NCI-H146 treated with DMSO at 0.1 percent for 48 hours (cell line): ENCODE measurements around the gene CCDC197.
A peak's percentile ranks its signal among the peaks of the same experiment; 100 is the strongest.

Experiments
- DNase-seq: peaks from one replicate; lab custom pipeline; 2025; ENCODE audit not compliant: unreplicated experiment; lab: John Stamatoyannopoulos, UW

Gene CCDC197

DNA sequence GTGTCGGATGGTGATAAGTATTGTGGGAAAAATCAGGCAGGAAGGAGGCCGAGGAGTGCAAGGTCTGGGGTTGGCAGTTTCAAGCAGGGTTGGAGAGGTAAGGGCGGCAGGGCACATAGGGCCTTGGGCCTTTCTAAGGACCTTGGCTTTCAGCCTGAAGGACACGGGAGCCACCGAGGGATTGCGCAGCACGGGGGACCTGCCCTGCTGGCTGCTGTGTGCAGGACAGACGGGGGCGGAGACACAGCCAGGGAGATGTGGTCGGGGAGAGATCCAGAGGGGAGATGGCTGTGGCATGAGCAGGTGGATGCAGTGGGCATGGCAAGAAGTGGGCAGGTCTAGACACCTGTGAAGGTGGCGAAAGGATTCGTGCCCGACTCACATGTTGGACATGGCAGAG lies 43.7 kb downstream of the CCDC197 start:
- no peak for DNase-seq

DNA sequence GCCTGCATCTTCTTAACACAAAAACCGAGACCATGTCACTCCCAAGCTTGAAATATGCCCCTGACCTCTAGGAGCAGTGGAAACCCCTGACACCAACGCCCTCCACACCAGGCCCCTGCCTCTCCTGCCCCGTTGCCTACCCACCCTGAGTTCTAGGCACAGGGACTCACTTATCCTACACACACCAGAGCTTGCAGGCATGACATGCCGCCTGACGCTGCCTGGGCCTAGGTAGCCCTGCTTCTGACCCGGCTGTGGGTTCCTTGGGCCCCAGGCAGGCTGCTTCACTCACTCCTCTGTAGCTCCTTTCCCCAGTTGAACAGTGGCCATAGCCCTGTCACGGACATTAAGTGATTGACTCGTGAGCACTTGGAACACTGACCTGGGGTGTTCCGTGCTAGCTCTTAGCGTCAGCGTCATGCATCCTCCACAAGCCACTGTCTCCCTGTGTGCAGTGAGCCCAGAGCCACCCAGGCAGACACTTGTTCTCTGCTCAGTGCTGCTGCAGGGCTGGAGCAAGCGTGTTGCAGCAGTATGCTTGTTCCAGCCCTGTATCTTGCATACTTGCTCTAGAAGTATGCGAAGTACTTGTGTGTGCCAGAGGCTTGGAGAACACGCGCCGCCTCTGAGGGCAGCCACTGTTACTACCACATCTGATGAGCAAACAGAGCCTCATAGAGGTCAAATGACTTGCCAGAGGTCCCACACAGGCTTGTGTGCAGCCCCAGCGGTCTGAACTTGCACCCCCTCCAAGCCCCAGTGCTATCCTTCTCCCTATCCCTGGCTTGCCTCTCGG lies 44.6 kb downstream of the CCDC197 start:
- DNase-seq: no peak

- no peak for DNase-seq
Observed at GRCh38 chr14:94042433-94043091, 45.5 kb downstream of the CCDC197 start.

- DNase-seq: no peak
Observed at GRCh38 chr14:94043111-94043755, 46.1 kb downstream of the CCDC197 start.

DNA sequence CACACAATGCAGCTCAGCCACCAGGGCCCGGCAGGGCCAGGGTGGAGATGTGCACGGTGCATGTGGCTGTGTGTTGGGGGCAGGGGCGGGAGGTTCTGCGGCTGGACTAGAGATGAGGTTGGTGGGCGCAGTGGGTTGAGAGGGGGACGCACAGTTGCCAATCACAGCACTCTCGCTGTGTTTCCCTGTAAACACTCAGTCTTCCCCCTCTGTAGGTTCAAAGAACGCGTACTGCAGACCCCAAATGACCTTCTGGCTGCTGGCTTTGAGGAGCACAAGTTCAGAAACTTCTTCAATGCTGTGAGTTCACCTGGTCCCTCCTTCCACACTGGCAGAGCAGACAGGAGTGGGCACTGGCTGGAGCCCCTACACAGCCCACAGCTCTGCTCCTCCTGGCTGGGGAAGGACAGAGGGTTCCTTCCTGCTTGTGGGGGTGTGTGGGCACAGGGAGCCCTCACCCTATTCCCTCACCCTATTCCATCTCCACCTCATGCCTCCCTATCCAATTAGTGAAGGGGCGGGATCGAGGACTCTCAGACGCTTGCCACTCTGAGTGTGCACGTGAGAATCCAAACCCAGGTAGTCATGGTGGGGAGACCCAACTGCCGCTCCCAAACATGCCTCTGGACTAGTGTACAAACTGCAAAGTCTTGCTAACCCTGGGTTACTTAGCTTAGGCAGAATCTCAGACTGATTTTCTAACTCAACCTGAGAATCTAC lies 46.8 kb downstream of the CCDC197 start:
- DNase-seq: no peak

- no peak for DNase-seq
Observed at GRCh38 chr14:94044476-94045091, 47.5 kb downstream of the CCDC197 start.

DNA sequence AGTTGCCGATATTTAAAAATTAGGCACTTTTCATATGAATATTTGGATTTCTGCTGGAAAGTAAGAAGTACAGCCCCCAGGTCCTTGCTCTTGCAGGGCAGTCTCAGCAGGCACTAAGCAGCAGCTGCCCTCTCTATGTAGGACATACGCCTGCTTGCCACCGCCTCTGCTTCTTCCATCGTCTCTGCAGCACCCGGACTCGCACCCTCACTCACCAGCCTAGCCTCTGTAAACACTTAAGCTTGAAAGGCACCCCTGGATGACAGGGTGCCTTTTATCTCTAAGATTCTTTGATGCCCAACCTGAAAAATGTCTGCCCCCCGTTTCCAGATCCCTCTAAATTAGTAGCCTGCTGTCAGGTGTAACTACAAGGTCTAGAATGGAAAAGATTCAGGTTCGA lies 48.0 kb downstream of the CCDC197 start:
- no peak for DNase-seq

- no peak for DNase-seq
Observed at GRCh38 chr14:94045563-94046345, 48.7 kb downstream of the CCDC197 start.

DNA sequence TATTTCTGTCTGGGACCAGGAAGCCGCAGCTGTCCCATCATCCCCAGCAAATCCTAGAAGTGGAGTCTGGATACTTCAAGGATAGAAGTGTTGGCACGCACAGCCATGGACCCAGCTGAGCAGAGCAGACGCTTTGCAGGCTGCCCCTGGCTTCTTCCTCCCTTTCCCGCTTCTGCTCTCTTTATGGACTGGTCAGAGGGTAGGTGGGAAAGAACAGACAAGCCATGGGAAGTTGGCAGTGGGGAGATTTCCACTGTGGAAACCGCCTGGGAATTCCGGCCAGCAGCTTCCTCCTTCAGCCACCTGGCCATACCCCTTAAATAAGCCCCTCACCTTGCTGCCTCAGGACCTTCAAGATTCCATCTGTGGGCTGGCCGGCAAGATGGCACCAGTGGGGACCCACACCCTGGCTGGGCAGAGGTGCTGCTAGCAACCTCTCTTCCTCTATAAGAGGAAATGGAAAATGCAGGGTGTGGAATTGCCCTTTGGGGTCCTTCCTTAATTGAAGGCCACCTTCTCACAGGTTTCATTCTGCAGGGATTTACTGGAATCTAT lies 49.7 kb downstream of the CCDC197 start:
- no peak for DNase-seq

DNA sequence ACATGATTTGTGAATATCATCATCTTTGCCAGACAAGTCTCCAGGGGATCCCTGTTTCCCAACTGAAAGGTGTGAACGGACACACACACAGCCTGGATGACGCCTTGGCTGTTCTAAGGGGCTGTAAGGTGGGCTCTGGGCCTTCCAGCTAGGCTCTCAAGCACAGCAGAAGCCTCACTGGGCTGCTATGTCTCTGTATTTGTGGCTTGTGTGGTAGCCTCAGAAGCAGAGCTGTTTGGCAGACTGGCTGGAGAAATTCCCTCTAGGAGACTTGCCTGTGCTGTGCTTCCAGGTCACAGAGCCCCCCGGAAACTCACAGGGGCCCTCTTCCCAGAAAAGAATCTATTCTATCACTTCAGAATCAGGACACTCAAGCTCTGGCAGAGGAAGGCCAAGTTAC lies 50.5 kb downstream of the CCDC197 start:
- no peak for DNase-seq

DNA sequence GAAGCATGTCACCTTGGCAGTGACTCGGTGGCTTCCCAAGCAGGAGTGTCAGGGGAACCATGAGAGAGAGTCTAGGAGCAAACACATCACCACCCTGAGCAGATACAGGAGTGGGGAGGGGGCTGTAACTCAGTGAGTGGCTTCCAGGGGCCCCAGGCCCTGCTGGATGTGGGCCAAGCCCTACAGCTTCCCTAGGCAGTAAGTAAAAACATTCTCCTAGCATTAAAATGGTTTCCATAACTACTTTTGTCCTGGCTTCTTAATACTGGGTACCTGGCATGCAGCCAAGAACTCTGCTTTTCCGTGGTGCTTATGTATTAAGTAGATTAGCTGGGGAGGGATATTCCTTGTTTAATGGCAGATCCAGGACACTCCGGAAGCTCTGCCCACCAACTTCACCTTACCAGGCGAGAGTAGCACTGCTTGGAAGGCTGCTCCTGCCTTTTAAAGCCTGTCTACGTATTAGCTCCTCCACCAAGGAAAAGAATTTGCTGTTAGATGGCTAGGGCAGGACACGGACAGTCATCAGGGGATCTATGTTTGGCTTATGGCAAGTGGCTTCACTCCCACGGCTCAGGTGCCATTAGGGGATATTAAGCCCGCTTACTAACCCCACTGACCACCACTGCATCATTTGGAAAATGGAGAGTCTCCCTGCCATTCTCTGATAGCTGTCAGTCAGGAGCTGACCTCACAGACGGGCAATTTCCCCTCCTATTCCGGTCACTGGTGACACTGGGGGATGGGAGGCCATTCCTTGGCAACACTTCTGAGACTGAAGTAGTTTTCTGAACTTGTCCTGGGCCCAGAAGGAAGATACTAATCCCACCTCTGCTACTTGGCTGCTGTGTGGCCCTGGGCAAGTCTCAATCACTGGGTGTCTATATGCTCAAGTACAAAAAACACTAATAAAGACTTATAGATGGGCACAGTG lies 51.9 kb downstream of the CCDC197 start:
- peak; percentile 75 for DNase-seq

- DNase-seq: no peak
Observed at GRCh38 chr14:94049625-94050023, 52.5 kb downstream of the CCDC197 start.

DNA sequence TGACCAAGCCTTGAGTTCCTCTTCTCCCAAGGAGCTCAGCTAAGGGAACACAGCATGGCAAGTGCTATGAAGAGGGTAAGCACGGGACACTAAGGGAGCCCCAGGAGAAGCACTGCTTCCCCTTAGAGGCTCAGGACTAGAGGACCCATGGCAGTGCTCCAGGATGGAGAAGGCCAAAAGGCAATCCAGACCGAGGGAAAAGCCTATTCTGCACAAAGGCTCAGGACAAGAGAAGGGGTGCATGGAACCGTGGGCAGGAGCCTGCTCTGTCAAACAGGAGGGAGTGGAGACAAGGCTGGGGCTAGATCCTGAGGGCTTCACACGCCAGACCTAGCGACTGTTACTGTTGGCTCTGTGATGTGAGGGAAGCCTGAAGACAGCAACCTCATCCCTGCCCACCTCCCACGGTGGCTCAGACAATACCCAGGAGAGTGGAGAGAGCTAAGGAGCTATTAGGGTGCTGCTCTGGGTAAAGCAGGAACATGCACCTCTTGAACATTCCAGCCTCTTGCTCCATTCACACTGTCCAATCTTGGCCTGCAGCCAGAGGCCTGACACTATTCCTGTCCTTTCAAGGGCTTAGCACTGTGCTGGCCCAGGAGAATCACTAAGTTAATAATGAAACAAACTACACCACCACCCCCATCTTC lies 53.3 kb downstream of the CCDC197 start:
- no peak for DNase-seq

DNA sequence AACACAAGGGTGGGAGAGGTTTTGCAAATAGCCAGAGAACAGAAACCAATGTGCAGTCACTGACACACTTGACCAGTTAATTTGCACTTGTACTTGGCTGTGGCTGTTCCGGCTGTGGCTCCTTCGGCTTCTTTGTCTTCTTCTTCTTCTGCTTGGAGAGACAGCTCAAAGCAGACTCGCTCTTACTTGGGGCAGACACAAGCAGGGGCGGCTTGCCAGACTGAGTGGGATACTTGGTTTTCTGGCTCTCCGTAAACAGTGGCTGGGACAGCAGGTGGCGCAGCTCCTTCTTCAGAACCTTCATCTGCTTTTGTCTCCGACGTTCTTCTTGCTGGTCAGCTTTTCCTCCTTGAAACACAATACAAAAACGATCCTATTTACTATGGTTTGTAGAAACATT lies 54.0 kb downstream of the CCDC197 start:
- DNase-seq: no peak

- DNase-seq: no peak
Observed at GRCh38 chr14:94051779-94052178, 54.7 kb downstream of the CCDC197 start.

DNA sequence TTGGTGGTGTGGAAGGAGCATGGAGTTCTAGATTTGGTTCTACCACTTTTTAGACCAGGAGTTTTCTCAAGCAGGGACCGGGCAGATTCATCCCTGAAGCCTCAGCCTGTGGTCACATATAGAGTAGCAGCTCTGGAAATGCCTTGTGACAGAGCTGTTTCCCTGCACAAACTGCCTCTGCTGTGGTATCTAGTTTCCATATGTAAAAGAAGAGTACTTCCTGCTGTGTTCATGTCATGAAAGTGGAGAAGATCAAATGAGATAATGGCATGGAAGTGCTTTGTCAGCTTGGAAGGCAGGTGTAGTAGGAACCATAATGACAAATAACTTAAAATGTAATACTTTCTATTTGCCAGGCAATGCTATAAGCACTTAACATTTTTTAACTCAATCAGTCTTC lies 55.1 kb downstream of the CCDC197 start:
- peak; percentile 50 for DNase-seq

DNA sequence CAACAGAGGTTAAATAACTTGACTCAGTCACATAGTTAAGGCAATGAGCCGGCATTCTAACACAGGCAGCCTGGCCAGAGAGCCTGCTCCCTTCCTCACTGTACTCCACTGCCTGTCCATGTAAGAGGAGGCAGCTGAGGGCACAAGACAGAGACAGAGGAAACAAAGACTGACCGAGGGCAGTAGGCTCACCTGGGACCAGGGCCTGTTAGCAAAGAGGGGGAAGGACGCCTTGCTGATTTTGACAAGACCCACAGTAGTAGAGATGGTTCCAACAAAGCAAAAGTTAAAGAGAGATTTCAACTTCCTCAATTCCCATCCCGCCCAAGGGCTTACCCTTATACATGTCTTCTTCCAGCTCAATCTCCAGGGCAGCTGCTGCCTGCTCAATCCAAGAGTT lies 55.6 kb downstream of the CCDC197 start:
- no peak for DNase-seq

DNA sequence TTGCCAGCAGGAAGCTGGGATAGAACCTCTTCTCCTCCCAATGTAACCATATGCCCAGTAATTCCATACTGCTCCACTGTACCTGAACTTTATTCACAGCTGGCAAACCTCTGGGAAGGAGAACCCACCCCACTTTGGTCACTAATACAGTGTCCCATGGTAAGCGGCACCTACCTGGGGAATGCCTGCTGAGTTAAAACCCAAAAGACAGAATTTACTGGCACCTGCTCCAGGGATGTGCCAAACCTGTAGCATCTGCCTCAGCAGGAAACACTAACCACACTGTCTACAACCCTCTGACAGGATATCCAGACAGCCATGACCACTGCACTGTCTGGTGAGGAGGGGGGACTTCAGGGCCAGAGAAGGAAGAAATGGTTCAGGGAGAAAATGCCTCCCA lies 57.3 kb downstream of the CCDC197 start:
- DNase-seq: no peak
